Keratinocyte (primary cell): Measurements from ENCODE around the gene ANTXR2. TPM values are rescaled to one million over a fixed set of nuclear protein-coding genes. Genes with fewer than 3 reads are reported as not detected.
"Not testable (repeated sequence)": the region's sequence is repeated elsewhere in the genome, so short reads cannot be mapped to it uniquely, and the experiment has no call there.

Source experiments
- DNase-seq: peaks from one replicate; pipeline ENCODE4 v3.0.0-alpha.2; 2011; ENCODE audit warnings: low read depth, missing footprints, low spot score
- FAIRE-seq: peaks from 2 replicates; lab custom pipeline; 2011; peaks lifted over from hg19 to GRCh38; lab: Jason Lieb, UNC
- H2AFZ ChIP-seq: 2 replicates; pipeline ENCODE4 v1.6.0; 2012; ENCODE audit warnings: low read length, control low read depth, inconsistent platforms; ENCODE audit not compliant: control insufficient read depth
- H3K27ac ChIP-seq: 2 replicates; pipeline ENCODE4 v1.5.1; 2011; ENCODE audit warnings: low read length; ENCODE audit not compliant: control insufficient read depth, insufficient read depth
- H3K27me3 ChIP-seq: 3 replicates; pipeline ENCODE4 v1.6.0; 2011; ENCODE audit warnings: low read length; ENCODE audit not compliant: control insufficient read depth, insufficient read depth; ENCODE audit errors: extremely low read depth
- H3K36me3 ChIP-seq, 2 experiments: 2 replicates in 1 of 2; 3 replicates in 1 of 2; pipeline ENCODE4 v1.5.1; 2011; ENCODE audit warnings: low read length in 2 of 2, mild to moderate bottlenecking in 1 of 2; ENCODE audit not compliant: control insufficient read depth in 2 of 2, insufficient read depth in 2 of 2; ENCODE audit errors: extremely low read depth in 1 of 2
- H3K4me1 ChIP-seq: 3 replicates; pipeline ENCODE4 v1.5.1; 2011; ENCODE audit warnings: low read length; ENCODE audit not compliant: control insufficient read depth, insufficient read depth; ENCODE audit errors: extremely low read depth
- H3K4me2 ChIP-seq: 3 replicates; pipeline ENCODE4 v1.6.0; 2011; ENCODE audit warnings: low read depth, low read length; ENCODE audit not compliant: control insufficient read depth, insufficient read depth; ENCODE audit errors: extremely low read depth
- H3K4me3 ChIP-seq, 3 experiments: fragments of 200-600 bp in 1 of 3; sonication (generic) in 1 of 3; 2 replicates in 2 of 3; 3 replicates in 1 of 3; pipeline ENCODE4 v1.5.1; 2011 to 2016; ENCODE audit warnings: low read length in 3 of 3, mild to moderate bottlenecking in 3 of 3, control low read depth in 2 of 3, inconsistent platforms in 1 of 3, low read depth in 1 of 3, mixed read lengths in 1 of 3, mixed run types in 1 of 3, moderate library complexity in 1 of 3; ENCODE audit not compliant: control insufficient read depth in 2 of 3, insufficient read depth in 2 of 3; ENCODE audit errors: extremely low read depth in 1 of 3
- H3K79me2 ChIP-seq: 2 replicates; pipeline ENCODE4 v1.6.0; 2012; ENCODE audit warnings: low read length; ENCODE audit not compliant: control insufficient read depth, insufficient read depth
- H3K9ac ChIP-seq: 3 replicates; pipeline ENCODE4 v1.6.0; 2011; ENCODE audit warnings: low read length; ENCODE audit not compliant: control insufficient read depth, insufficient read depth; ENCODE audit errors: extremely low read depth
- H3K9me1 ChIP-seq: 3 replicates; pipeline ENCODE4 v1.6.0; 2011; ENCODE audit warnings: low read length; ENCODE audit not compliant: control insufficient read depth, insufficient read depth; ENCODE audit errors: extremely low read depth
- H3K9me3 ChIP-seq: 2 replicates; pipeline ENCODE4 v1.5.1; 2012; ENCODE audit warnings: low read depth, low read length; ENCODE audit not compliant: control insufficient read depth
- H4K20me1 ChIP-seq: 3 replicates; pipeline ENCODE4 v1.6.0; 2011; ENCODE audit warnings: low read length; ENCODE audit not compliant: control insufficient read depth, insufficient read depth; ENCODE audit errors: extremely low read depth
- EZH2 ChIP-seq: IDR thresholded peaks from one replicate; pipeline ENCODE4 v1.6.1; 2012; ENCODE audit warnings: inconsistent platforms, mild to moderate bottlenecking, low read length, moderate library complexity
- dilution Hi-C: fragments of 300-500 bp; cut with MboI; formaldehyde crosslinking; loops from one replicate; pipeline ENCODE4 v1.7.0; 2020; ENCODE audit warnings: low sequenced_read_pairs; ENCODE audit not compliant: extremely low pct_ligation_motif_present
- polyA plus RNA-seq, 5 experiments: library from polyadenylated mRNA; depleted of rRNA in 3 of 5; stranded (reverse) in 3 of 5; stranded (forward) in 1 of 5; unstranded in 1 of 5; fragments of >200 nt; gene quantifications; 1 replicate in 1 of 5; 2 replicates in 3 of 5; 3 replicates in 1 of 5; pipeline versions ENCODE4 v1.2.1 to v1.2.3, GENCODE V29; 2011 to 2012; ENCODE audit warnings: missing spikeins in 2 of 5, low read depth in 1 of 5, low replicate concordance in 1 of 5
- TF ChIP-seq, protein P1 (sequence below), 3 experiments: IDR thresholded peaks in 1 of 3; conservative IDR thresholded peaks in 1 of 3; optimal IDR thresholded peaks in 1 of 3; 2 replicates in 2 of 3; 3 replicates in 1 of 3; pipeline versions ENCODE3 to v1.5.1; 2011; ENCODE audit warnings: low read length in 3 of 3, mild to moderate bottlenecking in 3 of 3, moderate library complexity in 2 of 3, control low read depth in 1 of 3, inconsistent platforms in 1 of 3; ENCODE audit not compliant: insufficient read depth in 2 of 3; ENCODE audit errors: extremely low read depth in 1 of 3

The ANTXR2 gene
- polyA plus RNA-seq, 1 donor (not counting 4 experiments of a cell fraction or from before 2014, with no cell fraction given), result 89.1 TPM

DNA sequence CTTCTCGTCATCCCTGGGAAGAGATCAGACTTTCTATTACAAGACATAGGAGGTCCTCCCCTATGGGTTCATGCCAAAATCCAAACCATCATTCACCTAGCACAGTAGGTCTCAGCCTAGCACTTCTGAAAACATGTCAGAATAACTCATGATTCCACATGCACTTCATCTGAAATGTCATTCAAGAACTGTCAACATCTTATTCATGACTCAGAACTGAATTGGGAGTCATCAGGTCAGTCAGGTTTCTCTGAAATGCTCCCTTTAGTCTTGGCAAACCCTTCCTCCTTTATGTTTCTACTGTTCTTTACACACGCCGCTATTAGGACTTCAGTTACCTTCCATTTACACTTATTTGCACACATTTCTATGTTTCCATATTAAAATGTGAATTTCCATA, 67.2 kb downstream of the ANTXR2 start:
- Histone ChIP-seq H3K9me1 (no peaks in the 10 kb centered on the region), H2AFZ (no peak overlapping the region), H3K9me3 (peaks cover 3% of the 10 kb centered on the region), H3K36me3 (peaks cover 12 to 28% of the 10 kb centered on the region in 2 experiments), H4K20me1 (no peaks in the 10 kb centered on the region), H3K27me3 (no peaks in the 10 kb centered on the region), H3K4me2 (no peak overlapping the region), H3K27ac (peak overlapping the region; percentile 49), H3K4me3 (no peak overlapping the region), H3K4me1 (peaks cover 33% of the 10 kb centered on the region), H3K79me2 (peaks cover 44% of the 10 kb centered on the region), H3K9ac (no peak overlapping the region)
- DNase-seq (peak; percentile 23), FAIRE-seq (peak; percentile 92)
- dilution Hi-C loops, result no loop called here
- no peak for TF ChIP-seq EZH2
- TF ChIP-seq, protein P1, sequence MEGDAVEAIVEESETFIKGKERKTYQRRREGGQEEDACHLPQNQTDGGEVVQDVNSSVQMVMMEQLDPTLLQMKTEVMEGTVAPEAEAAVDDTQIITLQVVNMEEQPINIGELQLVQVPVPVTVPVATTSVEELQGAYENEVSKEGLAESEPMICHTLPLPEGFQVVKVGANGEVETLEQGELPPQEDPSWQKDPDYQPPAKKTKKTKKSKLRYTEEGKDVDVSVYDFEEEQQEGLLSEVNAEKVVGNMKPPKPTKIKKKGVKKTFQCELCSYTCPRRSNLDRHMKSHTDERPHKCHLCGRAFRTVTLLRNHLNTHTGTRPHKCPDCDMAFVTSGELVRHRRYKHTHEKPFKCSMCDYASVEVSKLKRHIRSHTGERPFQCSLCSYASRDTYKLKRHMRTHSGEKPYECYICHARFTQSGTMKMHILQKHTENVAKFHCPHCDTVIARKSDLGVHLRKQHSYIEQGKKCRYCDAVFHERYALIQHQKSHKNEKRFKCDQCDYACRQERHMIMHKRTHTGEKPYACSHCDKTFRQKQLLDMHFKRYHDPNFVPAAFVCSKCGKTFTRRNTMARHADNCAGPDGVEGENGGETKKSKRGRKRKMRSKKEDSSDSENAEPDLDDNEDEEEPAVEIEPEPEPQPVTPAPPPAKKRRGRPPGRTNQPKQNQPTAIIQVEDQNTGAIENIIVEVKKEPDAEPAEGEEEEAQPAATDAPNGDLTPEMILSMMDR (optimal IDR thresholded peaks at IDR 0.05 in 1 of 3, IDR thresholded peaks at IDR 0.05 in 1 of 3, conservative IDR thresholded peaks at IDR 0.05 in 1 of 3; ENCODE audit: extremely low read depth in 1 of 3, insufficient read depth in 2 of 3, low read length in 3 of 3), result no peak

DNA sequence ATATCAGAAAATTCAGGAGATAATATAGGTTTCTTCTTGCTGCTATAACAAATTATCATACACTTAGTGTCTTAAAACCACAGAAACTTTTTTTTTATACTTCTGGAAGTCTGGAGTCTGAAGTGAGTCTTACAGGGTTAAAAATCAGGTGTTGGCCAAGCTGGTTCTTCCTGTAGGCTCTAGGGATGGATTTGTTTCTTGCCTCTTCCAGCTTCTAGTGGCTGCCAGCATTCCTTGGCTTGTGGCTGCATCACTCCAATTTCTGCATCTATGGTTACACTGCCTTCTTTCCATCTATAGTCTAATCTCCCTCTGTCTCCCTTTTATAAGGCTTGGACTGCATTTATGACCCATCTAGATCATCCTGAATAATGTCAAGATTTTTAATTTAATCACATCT, 68.7 kb downstream of the ANTXR2 start:
- H3K79me2 ChIP-seq, result peaks cover 52% of the 10 kb centered on the region
- no peaks in the 10 kb centered on the region for H3K27me3 ChIP-seq
- no peaks in the 10 kb centered on the region for H4K20me1 ChIP-seq
- H3K4me3 ChIP-seq, result no peak overlapping the region
- DNase-seq, result no peak
- no peak overlapping the region for H3K27ac ChIP-seq
- dilution Hi-C loops, result no loop called here
- H3K4me2 ChIP-seq, result no peak overlapping the region
- peaks cover 9 to 27% of the 10 kb centered on the region in 2 experiments for H3K36me3 ChIP-seq
- FAIRE-seq, result no peak
- no peak overlapping the region for H3K9ac ChIP-seq
- H3K4me1 ChIP-seq, result peaks cover 32% of the 10 kb centered on the region
- TF ChIP-seq EZH2, result no peak
- TF ChIP-seq, protein P1 (optimal IDR thresholded peaks at IDR 0.05 in 1 of 3, IDR thresholded peaks at IDR 0.05 in 1 of 3, conservative IDR thresholded peaks at IDR 0.05 in 1 of 3; ENCODE audit: extremely low read depth in 1 of 3, insufficient read depth in 2 of 3, low read length in 3 of 3), result no peak
- peaks cover 3% of the 10 kb centered on the region for H3K9me3 ChIP-seq
- no peak overlapping the region for H2AFZ ChIP-seq
- no peaks in the 10 kb centered on the region for H3K9me1 ChIP-seq

DNA sequence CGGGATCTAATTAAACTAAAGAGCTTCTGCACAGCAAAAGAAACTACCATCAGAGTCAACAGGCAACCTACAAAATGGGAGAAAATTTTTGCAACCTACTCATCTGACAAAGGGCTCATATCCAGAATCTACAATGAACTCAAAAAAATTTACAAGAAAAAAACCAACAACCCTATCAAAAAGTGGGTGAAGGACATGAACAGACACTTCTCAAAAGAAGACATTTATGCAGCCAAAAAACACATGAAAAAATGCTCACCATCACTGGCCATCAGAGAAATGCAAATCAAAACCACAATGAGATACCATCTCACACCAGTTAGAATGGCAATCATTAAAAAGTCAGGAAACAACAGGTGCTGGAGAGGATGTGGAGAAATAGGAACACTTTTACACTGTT, 70.5 kb downstream of the ANTXR2 start:
- peaks cover 66% of the 10 kb centered on the region for H3K79me2 ChIP-seq
- H2AFZ ChIP-seq, H3K4me2 ChIP-seq, H4K20me1 ChIP-seq, H3K9me3 ChIP-seq, H3K27me3 ChIP-seq, H3K9me1 ChIP-seq, dilution Hi-C loops, H3K9ac ChIP-seq, DNase-seq, FAIRE-seq, H3K27ac ChIP-seq, H3K4me3 ChIP-seq: not testable (repeated sequence)
- H3K36me3 ChIP-seq, result peaks cover 5 to 15% of the 10 kb centered on the region in 2 experiments
- peaks cover 17% of the 10 kb centered on the region for H3K4me1 ChIP-seq

DNA sequence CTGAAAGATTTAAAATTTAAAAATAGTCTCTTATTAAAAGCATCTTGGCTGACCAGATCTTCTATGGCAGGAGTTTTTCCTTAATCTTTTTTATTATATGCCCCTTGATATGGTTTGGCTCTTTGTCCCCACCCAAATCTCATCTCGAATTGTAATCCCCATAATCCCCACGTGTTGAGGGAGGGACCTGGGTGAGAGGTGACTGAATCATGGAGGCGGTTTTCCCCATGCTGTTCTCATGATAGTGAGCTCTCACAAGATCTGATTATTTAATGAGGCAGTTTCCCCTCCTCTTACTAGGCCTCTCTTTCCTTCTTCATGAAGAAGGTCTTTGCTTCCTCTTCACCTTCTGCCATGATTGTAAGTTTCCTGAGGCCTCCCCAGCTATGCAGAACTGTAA, 74.0 kb downstream of the ANTXR2 start:
- dilution Hi-C loops, H3K4me3 ChIP-seq, H3K4me2 ChIP-seq, H3K36me3 ChIP-seq, H2AFZ ChIP-seq, H4K20me1 ChIP-seq, H3K27me3 ChIP-seq, H3K9me1 ChIP-seq, H3K27ac ChIP-seq, H3K9ac ChIP-seq, H3K4me1 ChIP-seq, H3K9me3 ChIP-seq, DNase-seq, FAIRE-seq: not testable (repeated sequence)
- H3K79me2 ChIP-seq, result peaks cover 73% of the 10 kb centered on the region
